BJ (cell line): ENCODE measurements around the gene SULT1A2. TPM values are rescaled to one million over a fixed set of nuclear protein-coding genes. Genes with fewer than 3 reads are reported as not detected.

ENCODE experiments used
- CTCF ChIA-PET: fragments of 350-600 bp; formaldehyde crosslinking; extraction: SDS; loops from one replicate; lab custom pipeline; 2021; ENCODE audit warnings: antibody characterized with exemption, inconsistent platforms; lab: Yijun Ruan, JAX
- POLR2A ChIA-PET: fragments of 300-600 bp; sonication (Branson Sonifier 250); formaldehyde crosslinking; extraction: SDS; loops from one replicate; lab custom pipeline; 2021; ENCODE audit warnings: antibody characterized with exemption; lab: Charles Lee
- DNase-seq: peaks from one replicate; pipeline ENCODE4 v3.0.0-alpha.2; 2011; ENCODE audit warnings: low read depth
- H3K27me3 ChIP-seq: 2 replicates; pipeline ENCODE4 v1.6.0; 2011; ENCODE audit warnings: low read length; ENCODE audit not compliant: control insufficient read depth, insufficient read depth
- H3K36me3 ChIP-seq: 2 replicates; pipeline ENCODE4 v1.5.1; 2011; ENCODE audit warnings: low read length; ENCODE audit not compliant: control insufficient read depth, insufficient read depth
- H3K4me3 ChIP-seq: 2 replicates; pipeline ENCODE4 v1.5.1; 2011; ENCODE audit warnings: low read depth, mild to moderate bottlenecking, control low read depth, low read length
- polyA plus RNA-seq: library from polyadenylated mRNA; depleted of rRNA; stranded (reverse); fragments of >200 nt; gene quantifications from 2 replicates; pipeline ENCODE4 v1.2.3, GENCODE V29; 2011
- TF ChIP-seq, protein P1 (sequence below): IDR thresholded peaks from 2 replicates; pipeline ENCODE4 v1.5.1; 2011; ENCODE audit warnings: low read depth, mild to moderate bottlenecking, control low read depth, inconsistent platforms, low read length, moderate library complexity; ENCODE audit not compliant: insufficient read depth

SULT1A2 gene
- polyA plus RNA-seq, 1 experiment: not detected

DNA sequence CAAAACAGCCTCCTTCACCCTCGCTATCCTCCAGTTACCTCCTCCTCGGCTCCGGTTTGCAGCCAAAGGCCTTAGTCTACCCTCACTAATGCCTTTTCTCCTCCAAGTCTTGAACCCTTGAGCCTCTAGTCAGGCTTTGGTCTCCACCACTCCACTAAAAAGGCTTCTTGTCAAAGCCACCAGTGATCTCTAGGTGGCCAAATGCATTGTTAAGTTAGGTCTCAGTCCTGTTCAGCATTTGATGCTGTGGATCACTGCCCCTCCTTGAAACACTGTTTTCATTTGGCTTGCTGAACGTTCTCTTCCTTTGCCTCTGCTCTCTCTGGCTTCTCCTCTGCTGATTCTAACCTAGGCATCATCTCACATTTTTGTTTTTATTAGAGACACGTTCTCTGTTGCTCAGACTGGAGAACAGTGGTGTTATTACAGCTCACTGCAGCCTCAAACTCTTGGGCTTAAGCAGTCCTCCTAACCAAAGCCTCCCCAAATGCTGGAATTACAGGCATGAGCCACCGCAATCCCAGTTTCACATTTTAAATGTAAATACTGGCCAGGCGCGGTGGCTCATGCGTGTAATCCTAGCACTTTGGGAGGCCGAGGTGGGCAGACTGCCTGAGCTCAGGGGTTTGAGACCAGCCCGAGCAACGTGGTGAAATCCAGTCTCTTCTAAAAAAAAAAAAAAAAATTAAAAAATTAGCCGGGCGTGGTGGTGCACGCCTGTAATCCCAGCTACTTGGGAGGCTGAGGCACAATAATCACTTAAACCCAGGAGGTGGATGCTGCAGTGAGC lies 42.0 kb downstream of the SULT1A2 start:
- H3K27me3 ChIP-seq: no peaks in the 10 kb centered on the region
- H3K36me3 ChIP-seq: no peaks in the 10 kb centered on the region; the same call in 1 of the 2 replicates
- DNase-seq: no peak
- TF ChIP-seq, protein P1, sequence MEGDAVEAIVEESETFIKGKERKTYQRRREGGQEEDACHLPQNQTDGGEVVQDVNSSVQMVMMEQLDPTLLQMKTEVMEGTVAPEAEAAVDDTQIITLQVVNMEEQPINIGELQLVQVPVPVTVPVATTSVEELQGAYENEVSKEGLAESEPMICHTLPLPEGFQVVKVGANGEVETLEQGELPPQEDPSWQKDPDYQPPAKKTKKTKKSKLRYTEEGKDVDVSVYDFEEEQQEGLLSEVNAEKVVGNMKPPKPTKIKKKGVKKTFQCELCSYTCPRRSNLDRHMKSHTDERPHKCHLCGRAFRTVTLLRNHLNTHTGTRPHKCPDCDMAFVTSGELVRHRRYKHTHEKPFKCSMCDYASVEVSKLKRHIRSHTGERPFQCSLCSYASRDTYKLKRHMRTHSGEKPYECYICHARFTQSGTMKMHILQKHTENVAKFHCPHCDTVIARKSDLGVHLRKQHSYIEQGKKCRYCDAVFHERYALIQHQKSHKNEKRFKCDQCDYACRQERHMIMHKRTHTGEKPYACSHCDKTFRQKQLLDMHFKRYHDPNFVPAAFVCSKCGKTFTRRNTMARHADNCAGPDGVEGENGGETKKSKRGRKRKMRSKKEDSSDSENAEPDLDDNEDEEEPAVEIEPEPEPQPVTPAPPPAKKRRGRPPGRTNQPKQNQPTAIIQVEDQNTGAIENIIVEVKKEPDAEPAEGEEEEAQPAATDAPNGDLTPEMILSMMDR: no peak
- ChIA-PET CTCF (interaction anchor here (1.3 kb wide), 1 partner anchor 72 kb away, joined by 4 read pairs; no protein-coding TSS in a partner anchor), POLR2A (no interaction called here)
- peak overlapping the region; percentile 83 for H3K4me3 ChIP-seq

DNA sequence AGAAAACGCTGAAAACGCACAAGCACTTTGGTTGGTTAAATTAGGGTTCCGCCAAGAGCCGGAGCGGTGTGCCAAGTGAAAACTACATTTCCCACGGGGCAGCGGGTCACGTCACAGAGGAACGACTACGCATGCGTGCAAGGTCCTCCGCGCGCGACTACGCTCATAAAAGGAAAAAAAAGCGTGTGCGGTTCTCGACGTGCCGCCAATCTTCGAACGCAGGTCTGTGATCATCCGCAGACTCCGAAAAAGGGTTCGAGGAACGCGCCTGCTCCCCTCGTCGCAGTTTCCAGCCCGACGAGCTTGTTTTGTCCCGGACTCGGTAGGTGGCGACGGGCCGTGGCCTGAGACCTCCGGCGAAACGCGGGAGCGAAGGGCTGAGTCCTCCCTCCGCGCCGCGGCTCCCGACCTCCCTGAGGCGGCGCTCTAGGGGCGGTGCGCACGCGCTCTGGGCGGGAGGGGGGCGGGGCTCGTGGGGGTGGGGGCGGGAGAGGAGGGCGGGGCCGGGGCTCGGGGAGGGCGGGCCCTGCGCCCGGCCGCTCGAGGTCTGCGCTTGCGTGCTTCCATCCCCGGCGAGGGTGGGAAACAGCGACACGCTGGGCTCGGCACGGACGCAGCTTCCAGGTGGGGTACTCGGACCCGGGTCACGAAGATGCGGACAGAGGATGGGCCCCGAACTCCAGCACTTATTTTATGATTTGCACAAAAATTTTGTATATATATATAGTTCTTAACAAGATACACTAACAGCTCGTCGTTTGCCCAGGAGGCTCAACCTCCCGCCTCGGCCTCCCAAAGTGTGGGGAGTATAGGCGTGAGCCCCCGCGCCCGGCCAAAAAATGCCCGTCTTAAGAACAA lies 42.8 kb downstream of the SULT1A2 start, which contains the start of gene SGF29:
SGF29 (plus strand) TSS at position 145 of the 858 bp plus-strand sequence. CDS start 27,150 bp downstream, outside the sequence.
- peak within 1 kb of the TSS; percentile 83 for H3K4me3 ChIP-seq
- H3K27me3 ChIP-seq: no peaks in the 10 kb centered on the region
- ChIA-PET POLR2A (no interaction called here), CTCF (interaction anchor here (1.1 to 1.3 kb wide), 2 partner anchors 71 to 391 kb away, joined by 3 to 4 read pairs; no protein-coding TSS in a partner anchor)
- H3K36me3 ChIP-seq: no peaks in the 10 kb centered on the region; the same call in 1 of the 2 replicates
- TF ChIP-seq, protein P1: peak; percentile 43
- DNase-seq: peak; percentile 42

DNA sequence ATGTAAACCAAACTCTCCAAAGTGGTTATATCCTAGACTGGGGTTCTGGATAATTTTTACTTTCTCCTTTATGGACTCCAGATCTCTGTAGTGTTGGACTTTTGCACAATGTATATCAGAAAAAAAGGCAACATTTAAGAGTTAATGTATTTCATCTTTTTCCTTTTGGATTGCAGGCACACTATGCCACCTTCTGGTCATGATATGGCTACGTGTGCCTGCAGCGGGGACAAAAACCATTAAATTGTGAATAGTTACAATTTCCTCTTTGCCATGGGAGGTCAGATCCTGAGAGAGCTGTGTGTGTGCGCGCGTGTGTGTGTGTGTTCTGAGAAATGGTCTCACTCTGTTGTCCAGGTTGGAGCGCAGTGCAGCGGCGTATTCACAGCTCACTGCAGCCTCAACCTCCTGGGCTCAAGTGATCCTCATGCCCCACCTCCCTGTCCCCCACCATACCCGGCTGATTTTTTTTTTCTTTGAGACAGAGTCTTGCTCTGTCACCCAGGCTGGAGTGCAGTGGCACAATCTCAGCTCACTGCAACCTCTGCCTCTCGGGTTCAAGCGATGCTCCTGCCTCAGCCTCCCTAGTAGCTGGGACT lies 47.5 kb downstream of the SULT1A2 start:
- Histone ChIP-seq H3K27me3 (0 out of 2 replicates have a peak, but pooled peaks cover 1% of the 10 kb centered on the region), H3K4me3 (no peak overlapping the region), H3K36me3 (no peaks in the 10 kb centered on the region)
- TF ChIP-seq, protein P1: peak; percentile 53
- DNase-seq: no peak
- ChIA-PET POLR2A (no interaction called here), CTCF (interaction anchor here (0.8 to 1.9 kb wide), 2 partner anchors 8 to 27 kb away, joined by 3 to 7 read pairs; no protein-coding TSS in a partner anchor)

DNA sequence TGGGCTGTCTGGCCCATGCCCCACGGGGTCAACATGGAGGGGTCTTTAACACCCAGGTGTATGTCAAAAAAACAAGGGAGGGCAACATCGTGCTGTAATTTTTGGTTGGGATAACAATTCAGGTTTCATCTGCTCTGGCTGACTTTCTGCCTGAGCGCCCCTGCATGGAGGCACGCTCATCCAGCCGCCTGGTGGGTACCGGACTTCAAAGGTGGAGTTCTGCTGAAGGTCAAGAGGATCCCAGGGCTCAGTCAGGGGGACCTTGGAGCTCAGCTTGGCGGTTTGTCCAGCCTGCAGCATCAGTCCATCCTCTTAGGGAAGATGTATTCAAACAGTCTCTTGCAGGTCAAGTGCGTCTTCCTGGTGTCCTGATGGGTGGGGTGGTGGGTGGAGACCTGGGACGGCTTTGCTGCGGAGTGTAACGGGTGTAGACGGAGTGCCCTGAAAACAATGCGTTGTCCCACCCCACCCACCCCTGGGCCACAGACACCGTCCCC lies 48.5 kb downstream of the SULT1A2 start:
- no peak overlapping the region for H3K4me3 ChIP-seq
- 0 out of 2 replicates have a peak, but pooled peaks cover 1% of the 10 kb centered on the region for H3K27me3 ChIP-seq
- TF ChIP-seq, protein P1: no peak
- ChIA-PET POLR2A (no interaction called here), CTCF (no interaction called here)
- no peaks in the 10 kb centered on the region for H3K36me3 ChIP-seq
- no peak for DNase-seq
